ENCODE measurements around the gene SLC35F1.
A peak's percentile ranks its signal among the peaks of the same experiment; 100 is the strongest.

Gene SLC35F1

DNA sequence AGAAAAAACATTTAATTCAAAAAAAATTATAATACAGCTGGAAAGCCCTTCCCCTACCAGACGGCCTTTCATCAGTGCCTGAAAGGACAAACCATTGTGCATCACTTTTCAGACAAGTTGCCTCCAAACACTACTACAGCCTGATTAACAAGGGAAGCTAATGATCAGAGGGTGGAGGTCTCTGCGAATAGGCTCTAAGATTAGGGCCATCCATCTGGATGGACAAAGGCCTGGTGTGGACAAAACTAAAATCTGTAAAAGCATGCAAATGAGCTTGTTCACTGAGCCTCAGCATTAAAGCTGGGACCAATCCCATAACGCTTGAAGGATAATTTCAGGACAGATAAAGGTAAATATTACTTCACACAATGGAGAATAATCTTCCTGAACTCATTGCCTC is 412.4 kb downstream of the SLC35F1 start:
- TF ChIP-seq, protein P1, sequence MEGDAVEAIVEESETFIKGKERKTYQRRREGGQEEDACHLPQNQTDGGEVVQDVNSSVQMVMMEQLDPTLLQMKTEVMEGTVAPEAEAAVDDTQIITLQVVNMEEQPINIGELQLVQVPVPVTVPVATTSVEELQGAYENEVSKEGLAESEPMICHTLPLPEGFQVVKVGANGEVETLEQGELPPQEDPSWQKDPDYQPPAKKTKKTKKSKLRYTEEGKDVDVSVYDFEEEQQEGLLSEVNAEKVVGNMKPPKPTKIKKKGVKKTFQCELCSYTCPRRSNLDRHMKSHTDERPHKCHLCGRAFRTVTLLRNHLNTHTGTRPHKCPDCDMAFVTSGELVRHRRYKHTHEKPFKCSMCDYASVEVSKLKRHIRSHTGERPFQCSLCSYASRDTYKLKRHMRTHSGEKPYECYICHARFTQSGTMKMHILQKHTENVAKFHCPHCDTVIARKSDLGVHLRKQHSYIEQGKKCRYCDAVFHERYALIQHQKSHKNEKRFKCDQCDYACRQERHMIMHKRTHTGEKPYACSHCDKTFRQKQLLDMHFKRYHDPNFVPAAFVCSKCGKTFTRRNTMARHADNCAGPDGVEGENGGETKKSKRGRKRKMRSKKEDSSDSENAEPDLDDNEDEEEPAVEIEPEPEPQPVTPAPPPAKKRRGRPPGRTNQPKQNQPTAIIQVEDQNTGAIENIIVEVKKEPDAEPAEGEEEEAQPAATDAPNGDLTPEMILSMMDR (conservative IDR thresholded peaks at IDR 0.05; ENCODE audit: low read length), result no peak
- no peak overlapping the region for H3K4me3 ChIP-seq (ENCODE audit: low read length)
- no peak for DNase-seq (ENCODE audit: low read depth)

DNA sequence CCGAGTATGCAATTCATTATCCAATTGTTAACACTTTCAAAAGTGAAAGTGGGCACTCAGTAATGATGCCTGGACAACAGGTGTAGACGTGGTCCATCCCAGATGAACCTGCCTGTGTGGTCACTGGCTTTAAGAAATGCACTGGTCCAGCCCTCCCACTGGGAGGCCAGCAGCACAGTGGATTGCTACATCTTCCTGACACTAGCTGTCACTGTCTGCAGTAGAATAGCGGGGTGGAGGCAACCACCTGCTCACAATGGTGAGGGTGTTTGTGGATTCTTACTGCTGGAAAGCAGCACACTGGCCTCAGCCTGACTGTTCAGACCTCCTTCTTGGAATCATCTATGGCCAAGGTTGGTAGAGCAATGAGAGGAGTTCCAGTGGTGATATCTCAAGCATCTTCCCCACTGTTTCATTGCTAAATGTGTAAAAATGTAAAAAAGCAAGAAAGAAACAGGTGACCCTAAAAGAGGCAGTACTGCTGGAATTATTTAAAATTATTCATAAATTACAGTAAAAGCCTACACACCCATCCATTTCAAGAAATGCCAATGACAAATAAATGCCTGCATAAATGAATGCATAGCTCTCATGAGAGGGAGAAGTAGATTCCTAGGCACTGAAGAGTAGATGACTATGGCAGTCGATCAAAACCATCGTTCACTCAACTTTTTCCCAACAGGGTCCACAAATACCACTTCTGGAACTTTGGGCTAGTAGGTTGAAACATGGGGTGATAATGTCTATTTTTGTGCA is 413.0 kb downstream of the SLC35F1 start:
- TF ChIP-seq, protein P1 (conservative IDR thresholded peaks at IDR 0.05; ENCODE audit: low read length), result no peak
- no peak overlapping the region for H3K4me3 ChIP-seq (ENCODE audit: low read length)
- no peak for DNase-seq (ENCODE audit: low read depth)

DNA sequence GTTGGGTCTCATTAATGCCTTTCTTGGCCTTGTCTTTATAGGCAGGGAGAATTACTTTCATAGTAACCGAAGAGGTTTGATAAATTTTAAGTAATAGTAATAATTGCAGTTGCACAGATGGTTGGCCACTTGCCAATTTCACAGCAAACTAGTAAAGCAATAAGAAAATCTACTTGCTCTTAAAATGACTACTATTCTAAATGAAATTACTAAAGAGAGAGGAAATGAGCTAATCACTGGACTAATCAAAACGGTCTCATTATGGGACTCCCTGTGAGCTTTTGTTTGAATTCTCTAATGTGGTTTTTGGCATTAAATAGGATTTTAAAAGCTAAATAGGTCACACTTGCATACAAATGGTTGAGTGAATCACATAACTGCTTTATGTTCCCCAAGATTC is 413.6 kb downstream of the SLC35F1 start:
- DNase-seq (ENCODE audit: low read depth), result no peak
- TF ChIP-seq, protein P1 (conservative IDR thresholded peaks at IDR 0.05; ENCODE audit: low read length), result no peak
- no peak overlapping the region for H3K4me3 ChIP-seq (ENCODE audit: low read length)

DNA sequence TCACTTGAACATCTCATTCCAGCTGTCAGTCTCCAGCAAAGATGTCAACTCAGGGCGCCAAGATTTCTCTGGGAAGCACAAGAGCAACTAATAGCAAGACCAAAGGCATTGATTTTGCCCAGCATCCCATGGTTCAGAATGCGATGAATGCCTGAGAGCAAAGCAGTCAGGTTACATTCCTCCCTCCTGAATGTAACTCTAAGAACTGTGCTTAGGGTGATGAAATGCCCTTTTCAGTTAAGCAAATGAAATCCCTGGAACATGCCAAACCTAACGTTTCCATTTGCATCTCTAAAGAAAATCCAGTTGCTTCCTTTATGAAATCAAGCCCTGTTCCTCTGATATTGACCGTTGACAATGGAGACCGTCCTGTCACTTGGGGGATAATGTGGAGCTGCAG is 417.1 kb downstream of the SLC35F1 start:
- TF ChIP-seq, protein P1 (conservative IDR thresholded peaks at IDR 0.05; ENCODE audit: low read length), result no peak
- DNase-seq (ENCODE audit: low read depth), result no peak

DNA sequence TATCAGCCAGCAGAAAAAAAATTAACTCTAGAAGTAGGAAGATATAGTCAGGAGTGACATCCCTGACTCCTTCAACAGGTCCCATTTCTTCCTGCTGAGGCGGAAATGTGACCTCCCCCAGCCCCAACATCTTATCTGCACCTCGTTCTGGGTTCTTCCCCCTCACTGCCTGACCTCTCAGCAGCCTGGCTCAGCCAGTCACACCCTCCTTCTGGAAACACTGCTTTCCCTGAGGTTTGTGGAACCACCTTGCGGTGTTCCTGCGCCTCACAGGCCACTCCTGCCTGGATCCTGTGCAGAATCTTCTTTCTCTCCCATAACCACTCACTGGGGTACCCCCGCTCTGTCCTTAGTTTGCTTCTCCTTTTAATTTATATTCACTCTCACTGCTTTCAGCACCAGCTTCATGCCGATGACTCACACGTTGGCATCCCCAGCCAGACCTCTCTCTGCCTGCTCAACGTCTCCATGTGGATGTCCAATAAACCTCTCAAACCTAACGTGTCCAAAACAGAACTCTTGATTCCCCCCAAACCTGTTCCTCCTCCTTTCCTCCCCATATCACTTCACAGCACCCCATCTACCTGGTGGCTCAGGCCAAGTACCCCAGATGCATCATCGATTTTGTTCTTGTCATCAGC is 418.3 kb downstream of the SLC35F1 start:
- no peak overlapping the region for H3K4me3 ChIP-seq (ENCODE audit: low read length)
- peak; percentile 3 for DNase-seq (ENCODE audit: low read depth)
- TF ChIP-seq, protein P1 (conservative IDR thresholded peaks at IDR 0.05; ENCODE audit: low read length), result no peak

More for the DNA sequence above, 417.1 kb downstream of the SLC35F1 start:
- H3K4me3 ChIP-seq (ENCODE audit: low read length), result no peak overlapping the region

DNA sequence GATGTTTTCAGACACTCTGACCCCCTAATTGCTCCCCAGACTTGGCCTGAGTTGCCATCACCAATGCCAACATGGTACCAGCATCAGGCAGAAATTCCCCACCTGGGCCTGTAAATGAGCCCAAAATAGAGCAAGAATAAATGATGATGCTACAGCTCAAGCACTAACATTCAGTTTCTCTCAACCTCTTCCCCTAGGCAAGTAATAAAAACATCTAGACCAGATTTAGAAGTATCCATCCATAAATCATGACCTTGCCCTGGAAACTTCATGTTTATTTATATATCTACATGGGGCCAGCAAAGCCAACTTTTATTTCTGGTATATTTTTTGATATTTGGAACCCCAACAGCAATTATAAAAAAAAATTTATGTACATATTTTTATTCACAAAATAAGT is 419.6 kb downstream of the SLC35F1 start:
- TF ChIP-seq, protein P1 (conservative IDR thresholded peaks at IDR 0.05; ENCODE audit: low read length), result no peak
- H3K4me3 ChIP-seq (ENCODE audit: low read length), result no peak overlapping the region
- DNase-seq (ENCODE audit: low read depth), result no peak

DNA sequence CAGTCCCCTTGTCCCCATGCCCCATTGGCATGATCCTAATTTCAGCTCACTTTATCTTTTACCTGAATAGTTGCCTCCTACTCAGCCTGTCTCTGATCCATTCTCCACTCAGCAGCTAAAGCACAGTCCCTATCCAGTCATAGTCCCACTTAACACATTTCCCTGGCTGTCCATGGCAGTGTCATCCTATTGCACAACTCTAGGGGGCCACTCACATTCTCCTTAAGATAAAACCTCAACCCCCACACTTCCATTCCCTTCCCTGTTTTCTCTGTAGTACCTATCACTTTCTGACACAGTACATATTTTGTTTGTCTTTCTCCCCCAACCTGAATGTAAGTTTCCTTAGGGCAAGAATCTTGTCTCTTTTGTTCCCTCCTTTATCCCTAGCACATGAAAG is 420.2 kb downstream of the SLC35F1 start:
- no peak overlapping the region for H3K4me3 ChIP-seq (ENCODE audit: low read length)
- no peak for DNase-seq (ENCODE audit: low read depth)
- TF ChIP-seq, protein P1 (conservative IDR thresholded peaks at IDR 0.05; ENCODE audit: low read length), result no peak

Data from AG10803 (cell line).